ENCODE data around the gene MOSPD3. TPM values are rescaled to one million over a fixed set of nuclear protein-coding genes. Genes with fewer than 3 reads are reported as not detected.

Gene MOSPD3
- total and polyA plus RNA-seq, 2 of the 13 experiments (the other 11 are each of a cell fraction or from before 2014, with no cell fraction given), result 7.6 to 8.8 TPM

GRCh38 chr7:100574362-100575205 lies 37.8 kb upstream of the MOSPD3 start (continued):
- TF ChIP-seq, protein P1, sequence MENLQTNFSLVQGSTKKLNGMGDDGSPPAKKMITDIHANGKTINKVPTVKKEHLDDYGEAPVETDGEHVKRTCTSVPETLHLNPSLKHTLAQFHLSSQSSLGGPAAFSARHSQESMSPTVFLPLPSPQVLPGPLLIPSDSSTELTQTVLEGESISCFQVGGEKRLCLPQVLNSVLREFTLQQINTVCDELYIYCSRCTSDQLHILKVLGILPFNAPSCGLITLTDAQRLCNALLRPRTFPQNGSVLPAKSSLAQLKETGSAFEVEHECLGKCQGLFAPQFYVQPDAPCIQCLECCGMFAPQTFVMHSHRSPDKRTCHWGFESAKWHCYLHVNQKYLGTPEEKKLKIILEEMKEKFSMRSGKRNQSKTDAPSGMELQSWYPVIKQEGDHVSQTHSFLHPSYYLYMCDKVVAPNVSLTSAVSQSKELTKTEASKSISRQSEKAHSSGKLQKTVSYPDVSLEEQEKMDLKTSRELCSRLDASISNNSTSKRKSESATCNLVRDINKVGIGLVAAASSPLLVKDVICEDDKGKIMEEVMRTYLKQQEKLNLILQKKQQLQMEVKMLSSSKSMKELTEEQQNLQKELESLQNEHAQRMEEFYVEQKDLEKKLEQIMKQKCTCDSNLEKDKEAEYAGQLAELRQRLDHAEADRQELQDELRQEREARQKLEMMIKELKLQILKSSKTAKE (CRISPR knock-in tag; IDR thresholded peaks at IDR 0.05; ENCODE audit: borderline replicate concordance), result no peak
- TF ChIP-seq NCOA1 (CRISPR knock-in tag; IDR thresholded peaks at IDR 0.05) (no peak), ARID2 (CRISPR knock-in tag; IDR thresholded peaks at IDR 0.05; ENCODE audit: borderline replicate concordance) (no peak), RBM39 (IDR thresholded peaks at IDR 0.05; ENCODE audit: low read depth, low read length, poor library complexity, severe bottlenecking) (no peak), ARNTL (CRISPR knock-in tag; IDR thresholded peaks at IDR 0.05) (no peak)
- TF ChIP-seq, protein P2, sequence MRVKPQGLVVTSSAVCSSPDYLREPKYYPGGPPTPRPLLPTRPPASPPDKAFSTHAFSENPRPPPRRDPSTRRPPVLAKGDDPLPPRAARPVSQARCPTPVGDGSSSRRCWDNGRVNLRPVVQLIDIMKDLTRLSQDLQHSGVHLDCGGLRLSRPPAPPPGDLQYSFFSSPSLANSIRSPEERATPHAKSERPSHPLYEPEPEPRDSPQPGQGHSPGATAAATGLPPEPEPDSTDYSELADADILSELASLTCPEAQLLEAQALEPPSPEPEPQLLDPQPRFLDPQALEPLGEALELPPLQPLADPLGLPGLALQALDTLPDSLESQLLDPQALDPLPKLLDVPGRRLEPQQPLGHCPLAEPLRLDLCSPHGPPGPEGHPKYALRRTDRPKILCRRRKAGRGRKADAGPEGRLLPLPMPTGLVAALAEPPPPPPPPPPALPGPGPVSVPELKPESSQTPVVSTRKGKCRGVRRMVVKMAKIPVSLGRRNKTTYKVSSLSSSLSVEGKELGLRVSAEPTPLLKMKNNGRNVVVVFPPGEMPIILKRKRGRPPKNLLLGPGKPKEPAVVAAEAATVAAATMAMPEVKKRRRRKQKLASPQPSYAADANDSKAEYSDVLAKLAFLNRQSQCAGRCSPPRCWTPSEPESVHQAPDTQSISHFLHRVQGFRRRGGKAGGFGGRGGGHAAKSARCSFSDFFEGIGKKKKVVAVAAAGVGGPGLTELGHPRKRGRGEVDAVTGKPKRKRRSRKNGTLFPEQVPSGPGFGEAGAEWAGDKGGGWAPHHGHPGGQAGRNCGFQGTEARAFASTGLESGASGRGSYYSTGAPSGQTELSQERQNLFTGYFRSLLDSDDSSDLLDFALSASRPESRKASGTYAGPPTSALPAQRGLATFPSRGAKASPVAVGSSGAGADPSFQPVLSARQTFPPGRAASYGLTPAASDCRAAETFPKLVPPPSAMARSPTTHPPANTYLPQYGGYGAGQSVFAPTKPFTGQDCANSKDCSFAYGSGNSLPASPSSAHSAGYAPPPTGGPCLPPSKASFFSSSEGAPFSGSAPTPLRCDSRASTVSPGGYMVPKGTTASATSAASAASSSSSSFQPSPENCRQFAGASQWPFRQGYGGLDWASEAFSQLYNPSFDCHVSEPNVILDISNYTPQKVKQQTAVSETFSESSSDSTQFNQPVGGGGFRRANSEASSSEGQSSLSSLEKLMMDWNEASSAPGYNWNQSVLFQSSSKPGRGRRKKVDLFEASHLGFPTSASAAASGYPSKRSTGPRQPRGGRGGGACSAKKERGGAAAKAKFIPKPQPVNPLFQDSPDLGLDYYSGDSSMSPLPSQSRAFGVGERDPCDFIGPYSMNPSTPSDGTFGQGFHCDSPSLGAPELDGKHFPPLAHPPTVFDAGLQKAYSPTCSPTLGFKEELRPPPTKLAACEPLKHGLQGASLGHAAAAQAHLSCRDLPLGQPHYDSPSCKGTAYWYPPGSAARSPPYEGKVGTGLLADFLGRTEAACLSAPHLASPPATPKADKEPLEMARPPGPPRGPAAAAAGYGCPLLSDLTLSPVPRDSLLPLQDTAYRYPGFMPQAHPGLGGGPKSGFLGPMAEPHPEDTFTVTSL (CRISPR knock-in tag; IDR thresholded peaks at IDR 0.05; ENCODE audit: borderline replicate concordance), result no peak
